ENCODE results near the gene LAMP1.

GRCh38 chr13:113338451-113338850 is 41.4 kb downstream of the LAMP1 start:
- TF ChIP-seq ZFP30 (CRISPR knock-in tag; IDR thresholded peaks at IDR 0.05) (no peak), CSDC2 (CRISPR knock-in tag; IDR thresholded peaks at IDR 0.05) (no peak), TSHZ2 (CRISPR knock-in tag; IDR thresholded peaks at IDR 0.05) (no peak), PPARA (CRISPR knock-in tag; IDR thresholded peaks at IDR 0.05; ENCODE audit: borderline replicate concordance) (no peak), TCF4 (CRISPR knock-in tag; IDR thresholded peaks at IDR 0.05; ENCODE audit: borderline replicate concordance) (no peak), ZNF565 (CRISPR knock-in tag; conservative IDR thresholded peaks at IDR 0.05; ENCODE audit: low read depth) (no peak), ZC3H10 (CRISPR knock-in tag; IDR thresholded peaks at IDR 0.05) (no peak)

Data from SK-N-SH treated with all-trans-retinoic acid at 6 μM for 48 hours (cell line).